HCT116 (cell line): ENCODE data around the gene DMD. TPM values are rescaled to one million over a fixed set of nuclear protein-coding genes. Genes with fewer than 3 reads are reported as not detected.

ENCODE experiments used
- ATAC-seq: fragments of 200-7000 bp; cut with Tn5 transposase; 2 replicates; pipeline ENCODE4 v1.9.1; 2020; ENCODE audit warnings: mild to moderate bottlenecking, moderate library complexity
- BruUV-seq: library from RNA; stranded (reverse); fragments of 400-500 nt; replicated peaks from 2 replicates; lab custom pipeline; 2021; lab: Mats Ljungman, UMichigan
- CTCF ChIA-PET: fragments of 300-600 bp; sonication (Branson Sonifier 250); formaldehyde crosslinking; loops from one replicate; lab custom pipeline; 2021; ENCODE audit warnings: antibody characterized with exemption; lab: Charles Lee
- POLR2A ChIA-PET: fragments of 300-600, 350-600 bp; sonication (Branson Sonifier 250); formaldehyde crosslinking; loops from one replicate; lab custom pipeline; 2021; ENCODE audit warnings: antibody characterized with exemption; lab: Charles Lee
- RAD21 ChIA-PET, 2 experiments: fragments of 300-600 bp; sonication (Branson Sonifier 250); formaldehyde crosslinking; loops; one replicate each; lab custom pipeline; 2023; ENCODE audit warnings: low total read pairs in 2 of 2; ENCODE audit not compliant: uncharacterized antibody in 2 of 2, unreplicated experiment in 2 of 2, low non-redundant PET in 1 of 2; lab: Charles Lee
- DNase-seq: peaks from one replicate; pipeline ENCODE4 v3.0.0-alpha.2; 2010; ENCODE audit warnings: low read depth, low spot score
- H2AFZ ChIP-seq: fragments of 200-600 bp; shearing (Covaris generic), sonication (generic); 2 replicates; pipeline ENCODE4 v1.6.1; 2017; ENCODE audit warnings: low read depth, mixed run types, mixed read lengths, antibody characterized with exemption, low read length; ENCODE audit not compliant: poor library complexity, severe bottlenecking
- H3K27ac ChIP-seq: 2 replicates; pipeline ENCODE4 v1.5.1; 2012; ENCODE audit warnings: low read depth, low read length
- H3K27me3 ChIP-seq: fragments of 200-600 bp; sonication (generic); 2 replicates; pipeline ENCODE4 v1.6.1; 2016; ENCODE audit warnings: mixed run types, low read length, mixed read lengths; ENCODE audit not compliant: insufficient read depth
- H3K36me3 ChIP-seq, 2 experiments: fragments of 200-500 bp in 1 of 2; fragments of 200-600 bp in 1 of 2; sonication (Bioruptor generic) in 1 of 2; sonication (generic) in 1 of 2; 2 replicates each; pipeline versions ENCODE4 v1.5.1 to v1.6.1; 2014 to 2016; ENCODE audit warnings: low read length in 2 of 2, inconsistent platforms in 1 of 2, mixed read lengths in 1 of 2, mixed run types in 1 of 2; ENCODE audit not compliant: insufficient read depth in 2 of 2, control insufficient read depth in 1 of 2
- H3K4me1 ChIP-seq, 2 experiments: fragments of 200-600 bp in 1 of 2; sonication (generic) in 1 of 2; 2 replicates each; pipeline versions ENCODE4 v1.5.1 to v1.6.1; 2012 to 2017; ENCODE audit warnings: low read length in 2 of 2, inconsistent platforms in 1 of 2, mild to moderate bottlenecking in 1 of 2, mixed read lengths in 1 of 2, mixed run types in 1 of 2, moderate library complexity in 1 of 2; ENCODE audit not compliant: insufficient read depth in 2 of 2, control insufficient read depth in 1 of 2
- H3K4me2 ChIP-seq: fragments of 200-600 bp; sonication (generic); 2 replicates; pipeline ENCODE4 v1.6.1; 2017; ENCODE audit warnings: mixed run types, low read length, mixed read lengths
- H3K4me3 ChIP-seq, 2 experiments: fragments of 200-600 bp in 1 of 2; sonication (generic) in 1 of 2; replicated peaks in 1 of 2; 2 replicates each; pipeline ENCODE4 v1.5.1; 2011 to 2016; ENCODE audit warnings: low read length in 2 of 2, control low read depth in 1 of 2, low read depth in 1 of 2, mild to moderate bottlenecking in 1 of 2, mixed read lengths in 1 of 2, mixed run types in 1 of 2
- H3K79me2 ChIP-seq: fragments of 200-600 bp; sonication (generic); 2 replicates; pipeline ENCODE4 v1.6.1; 2017; ENCODE audit warnings: mild to moderate bottlenecking, mixed run types, low read length, moderate library complexity, mixed read lengths; ENCODE audit not compliant: insufficient read depth
- H3K9ac ChIP-seq: fragments of 200-600 bp; sonication (generic); 2 replicates; pipeline ENCODE4 v1.6.1; 2016; ENCODE audit warnings: low read length, mixed read lengths
- H3K9me2 ChIP-seq: fragments of 200-600 bp; sonication (generic), shearing (Covaris generic); 2 replicates; pipeline ENCODE4 v1.6.1; 2017; ENCODE audit warnings: mixed run types, mild to moderate bottlenecking, moderate library complexity; ENCODE audit not compliant: insufficient read depth
- H3K9me3 ChIP-seq, 2 experiments: fragments of 200-500 bp in 1 of 2; fragments of 200-600 bp in 1 of 2; sonication (Bioruptor generic) in 1 of 2; sonication (generic) in 1 of 2; 2 replicates each; pipeline ENCODE4 v1.6.1; 2014 to 2017; ENCODE audit warnings: low read length in 2 of 2, mixed read lengths in 2 of 2, inconsistent platforms in 1 of 2, low read depth in 1 of 2, mild to moderate bottlenecking in 1 of 2, mixed run types in 1 of 2, moderate library complexity in 1 of 2; ENCODE audit not compliant: control insufficient read depth in 1 of 2, insufficient read depth in 1 of 2
- H4K20me1 ChIP-seq: fragments of 200-600 bp; sonication (generic), shearing (Covaris generic); 2 replicates; pipeline ENCODE4 v1.6.1; 2017; ENCODE audit warnings: mixed run types, mild to moderate bottlenecking, moderate library complexity; ENCODE audit not compliant: insufficient read depth
- ATF3 ChIP-seq: IDR thresholded peaks from 2 replicates; pipeline ENCODE4 v1.6.1; 2012
- EZH2phosphoT487 ChIP-seq: fragments of 200-600 bp; IDR thresholded peaks from 2 replicates; pipeline ENCODE4 v1.6.1; 2018; ENCODE audit warnings: antibody characterized with exemption, borderline replicate concordance
- FOSL1 ChIP-seq: IDR thresholded peaks from 2 replicates; pipeline ENCODE4 v1.6.1; 2012; ENCODE audit warnings: low read depth
- JUND ChIP-seq: IDR thresholded peaks from 2 replicates; pipeline ENCODE4 v1.6.1; 2012
- ZNF274 ChIP-seq: fragments of 200-500 bp; sonication (Bioruptor generic); IDR thresholded peaks from 2 replicates; pipeline ENCODE4 v1.6.1; 2014; ENCODE audit warnings: mild to moderate bottlenecking, low read depth, low read length, inconsistent platforms
- intact Hi-C: fragments of 100-400 bp; cut with micrococcal nuclease; formaldehyde crosslinking; loops from 2 replicates; pipeline ENCODE4 v1.10.0; 2022
- total RNA-seq: library from RNA; stranded (reverse); gene quantifications from one replicate; pipeline ENCODE4 v1.2.1, GENCODE V29; 2021; ENCODE audit not compliant: unreplicated experiment
- TF ChIP-seq, protein P1 (sequence below): IDR thresholded peaks from 2 replicates; pipeline ENCODE4 v1.6.1; 2011; ENCODE audit warnings: mild to moderate bottlenecking, low read length, moderate library complexity; ENCODE audit not compliant: insufficient replicate concordance; ENCODE audit errors: extremely low read depth

DMD gene
- total RNA-seq, 1 experiment from 2014 or later = 0.05 TPM

DNA sequence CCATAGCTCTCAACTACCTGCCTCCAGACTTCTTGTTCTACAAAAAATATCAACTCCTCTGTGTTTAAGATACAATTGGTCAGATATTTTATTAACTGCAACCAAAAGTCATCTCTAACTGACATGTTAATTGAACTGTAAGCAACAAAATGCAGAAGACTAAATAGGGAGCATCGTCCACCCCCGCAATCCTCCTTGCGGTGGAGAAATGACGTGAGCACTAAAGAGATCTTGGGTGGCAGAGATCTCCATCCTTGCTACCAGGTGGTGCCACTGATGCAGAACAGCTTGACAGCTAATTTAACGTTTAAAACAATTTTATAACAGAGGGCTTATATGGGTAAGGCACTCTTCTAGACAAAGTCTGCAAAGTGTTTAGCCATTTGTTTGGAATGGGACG is 1975.1 kb downstream of the DMD start:
- ATAC-seq (no peak), DNase-seq (no peak)
- no peaks in the 10 kb centered on the region for H3K36me3 ChIP-seq
- no peaks in the 10 kb centered on the region for H4K20me1 ChIP-seq
- H3K4me3 ChIP-seq = no peak overlapping the region
- no peaks in the 10 kb centered on the region for H3K4me1 ChIP-seq
- ChIA-PET RAD21 (no interaction called here), POLR2A (no interaction called here), CTCF (no interaction called here)
- H3K79me2 ChIP-seq = no peaks in the 10 kb centered on the region
- TF ChIP-seq, protein P1, sequence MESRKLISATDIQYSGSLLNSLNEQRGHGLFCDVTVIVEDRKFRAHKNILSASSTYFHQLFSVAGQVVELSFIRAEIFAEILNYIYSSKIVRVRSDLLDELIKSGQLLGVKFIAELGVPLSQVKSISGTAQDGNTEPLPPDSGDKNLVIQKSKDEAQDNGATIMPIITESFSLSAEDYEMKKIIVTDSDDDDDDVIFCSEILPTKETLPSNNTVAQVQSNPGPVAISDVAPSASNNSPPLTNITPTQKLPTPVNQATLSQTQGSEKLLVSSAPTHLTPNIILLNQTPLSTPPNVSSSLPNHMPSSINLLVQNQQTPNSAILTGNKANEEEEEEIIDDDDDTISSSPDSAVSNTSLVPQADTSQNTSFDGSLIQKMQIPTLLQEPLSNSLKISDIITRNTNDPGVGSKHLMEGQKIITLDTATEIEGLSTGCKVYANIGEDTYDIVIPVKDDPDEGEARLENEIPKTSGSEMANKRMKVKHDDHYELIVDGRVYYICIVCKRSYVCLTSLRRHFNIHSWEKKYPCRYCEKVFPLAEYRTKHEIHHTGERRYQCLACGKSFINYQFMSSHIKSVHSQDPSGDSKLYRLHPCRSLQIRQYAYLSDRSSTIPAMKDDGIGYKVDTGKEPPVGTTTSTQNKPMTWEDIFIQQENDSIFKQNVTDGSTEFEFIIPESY = no peak
- TF ChIP-seq ATF3 (no peak), EZH2phosphoT487 (no peak), ZNF274 (no peak), FOSL1 (no peak)
- no peak overlapping the region for H3K27ac ChIP-seq
- no peaks in the 10 kb centered on the region for H3K9me2 ChIP-seq
- no peak overlapping the region for H3K9ac ChIP-seq
- H3K9me3 ChIP-seq = no peaks in the 10 kb centered on the region
- no TSS peak for BruUV-seq
- intact Hi-C loops = no loop called here
- no peak overlapping the region for H3K4me2 ChIP-seq
- no peak overlapping the region for H2AFZ ChIP-seq
- no peaks in the 10 kb centered on the region for H3K27me3 ChIP-seq

GRCh38 chrX:31233941-31234496 is 1977.3 kb downstream of the DMD start:
- POLR2A ChIA-PET = no interaction called here
- Histone ChIP-seq H3K9me3 (no peaks in the 10 kb centered on the region), H3K27me3 (no peaks in the 10 kb centered on the region), H3K27ac (no peak overlapping the region), H3K36me3 (no peaks in the 10 kb centered on the region), H3K4me3 (no peak overlapping the region), H3K9me2 (no peaks in the 10 kb centered on the region), H3K4me1 (no peaks in the 10 kb centered on the region), H4K20me1 (no peaks in the 10 kb centered on the region), H2AFZ (no peak overlapping the region), H3K79me2 (no peaks in the 10 kb centered on the region), H3K4me2 (no peak overlapping the region), H3K9ac (no peak overlapping the region)
- intact Hi-C loops = no loop called here
- DNase-seq (no peak), ATAC-seq (no peak)
- BruUV-seq = no TSS peak
- RAD21 ChIA-PET = no interaction called here
- CTCF ChIA-PET = no interaction called here
- no peak for TF ChIP-seq JUND
